G401.6 (cell line): ENCODE results near the gene TSHZ2.

Experiments
- FAIRE-seq: peaks from 2 replicates; lab custom pipeline; 2012; peaks lifted over from hg19 to GRCh38; lab: Jason Lieb, UNC

The TSHZ2 gene

GRCh38 chr20:53069132-53069531 lies 97.0 kb downstream of the TSHZ2 start:
- FAIRE-seq, result no peak

GRCh38 chr20:53070224-53070623 lies 98.1 kb downstream of the TSHZ2 start:
- FAIRE-seq, result no peak

GRCh38 chr20:53070706-53071392 lies 98.7 kb downstream of the TSHZ2 start:
- FAIRE-seq, result no peak

- no peak for FAIRE-seq
These were observed 99.7 kb downstream of the TSHZ2 start for GRCh38 chr20:53071833-53072232.

- FAIRE-seq, result no peak
These were observed 100.9 kb downstream of the TSHZ2 start for GRCh38 chr20:53072923-53073579.

GRCh38 chr20:53073636-53074415 lies 101.7 kb downstream of the TSHZ2 start:
- no peak for FAIRE-seq

- FAIRE-seq, result no peak
These were observed 102.7 kb downstream of the TSHZ2 start for GRCh38 chr20:53074811-53075314.

GRCh38 chr20:53076668-53077067 lies 104.5 kb downstream of the TSHZ2 start:
- FAIRE-seq, result no peak

- no peak for FAIRE-seq
These were observed 105.4 kb downstream of the TSHZ2 start for GRCh38 chr20:53077373-53078205.

- FAIRE-seq, result no peak
These were observed 106.6 kb downstream of the TSHZ2 start for GRCh38 chr20:53078761-53079160.

GRCh38 chr20:53079261-53079691 lies 107.1 kb downstream of the TSHZ2 start:
- FAIRE-seq, result no peak

GRCh38 chr20:53079828-53080686 lies 107.9 kb downstream of the TSHZ2 start:
- FAIRE-seq, result no peak

GRCh38 chr20:53080687-53080962 lies 108.5 kb downstream of the TSHZ2 start:
- no peak for FAIRE-seq

GRCh38 chr20:53080969-53081871 lies 109.1 kb downstream of the TSHZ2 start:
- no peak for FAIRE-seq

- FAIRE-seq, result no peak
These were observed 110.0 kb downstream of the TSHZ2 start for GRCh38 chr20:53081916-53082863.

GRCh38 chr20:53083411-53083810 lies 111.3 kb downstream of the TSHZ2 start:
- no peak for FAIRE-seq

- FAIRE-seq, result no peak
These were observed 112.3 kb downstream of the TSHZ2 start for GRCh38 chr20:53084408-53084997.

GRCh38 chr20:53085720-53086119 lies 113.6 kb downstream of the TSHZ2 start:
- no peak for FAIRE-seq
